H1 (cell line): ENCODE data around the gene TCERG1L. TPM values are rescaled to one million over a fixed set of nuclear protein-coding genes. Genes with fewer than 3 reads are reported as not detected.

ENCODE experiments used
- CTCF ChIA-PET: fragments of 300-600 bp; sonication (Branson Sonifier 250); formaldehyde crosslinking; loops from one replicate; lab custom pipeline; 2021; ENCODE audit not compliant: partially characterized antibody; lab: Charles Lee
- POLR2A ChIA-PET: fragments of 300-600 bp; sonication (Branson Sonifier 250); formaldehyde crosslinking; loops from one replicate; lab custom pipeline; 2021; ENCODE audit warnings: inconsistent platforms; ENCODE audit not compliant: partially characterized antibody; lab: Charles Lee
- DNase-seq, 2 experiments: peaks; one replicate each; pipeline versions ENCODE4 v3.0.0 to v3.0.0-alpha.2; 2010 to 2022; ENCODE audit warnings: low spot score in 2 of 2, low read depth in 1 of 2, mixed read lengths in 1 of 2
- FAIRE-seq: peaks from 2 replicates; lab custom pipeline; 2011; peaks lifted over from hg19 to GRCh38; lab: Jason Lieb, UNC
- H2AFZ ChIP-seq: 2 replicates; pipeline ENCODE4 v1.8.1; 2012; ENCODE audit warnings: low read length, inconsistent platforms
- H2AK5ac ChIP-seq: 2 replicates; pipeline ENCODE4 v1.6.1; 2013; ENCODE audit warnings: low read depth, low read length
- H2BK120ac ChIP-seq: replicated peaks from 2 replicates; pipeline ENCODE3; 2013; ENCODE audit warnings: low read depth, low read length, inconsistent platforms
- H2BK12ac ChIP-seq: 2 replicates; pipeline ENCODE4 v1.6.1; 2013; ENCODE audit warnings: low read depth, low read length
- H2BK15ac ChIP-seq: 2 replicates; pipeline ENCODE4 v1.6.1; 2013; ENCODE audit warnings: low read length
- H2BK20ac ChIP-seq: 2 replicates; pipeline ENCODE4 v1.6.1; 2013; ENCODE audit warnings: low read length
- H2BK5ac ChIP-seq: 2 replicates; pipeline ENCODE4 v1.6.1; 2013; ENCODE audit warnings: low read depth, low read length
- H3K14ac ChIP-seq: 2 replicates; pipeline ENCODE4 v1.6.1; 2013; ENCODE audit warnings: inconsistent platforms; ENCODE audit not compliant: insufficient read length
- H3K18ac ChIP-seq: 2 replicates; pipeline ENCODE4 v1.6.1; 2013; ENCODE audit warnings: low read length; ENCODE audit errors: extremely low read depth
- H3K23ac ChIP-seq: 2 replicates; pipeline ENCODE4 v1.6.1; 2013; ENCODE audit warnings: inconsistent platforms; ENCODE audit not compliant: insufficient read length
- H3K23me2 ChIP-seq: 2 replicates; pipeline ENCODE4 v1.6.1; 2013; ENCODE audit warnings: low read depth, low read length
- H3K27ac ChIP-seq: 2 replicates; pipeline ENCODE4 v1.6.1; 2011; ENCODE audit warnings: low read depth, low read length, inconsistent platforms
- H3K27me3 ChIP-seq, 4 experiments: replicated peaks in 1 of 4; 1 replicate in 1 of 4; 2 replicates in 3 of 4; pipeline versions ENCODE4 v1.6.1 to v1.8.1; 2011 to 2013; ENCODE audit warnings: low read length in 3 of 4, mild to moderate bottlenecking in 3 of 4, inconsistent platforms in 2 of 4, mixed read lengths in 2 of 4, moderate library complexity in 1 of 4; ENCODE audit not compliant: control insufficient read depth in 3 of 4, insufficient read depth in 3 of 4; ENCODE audit errors: extremely low read depth in 1 of 4
- H3K36me3 ChIP-seq, 4 experiments: 2 replicates each; pipeline versions ENCODE4 v1.6.1 to v1.8.1; 2011 to 2013; ENCODE audit warnings: mild to moderate bottlenecking in 4 of 4, low read length in 3 of 4, moderate library complexity in 2 of 4, control low read depth in 1 of 4, inconsistent platforms in 1 of 4; ENCODE audit not compliant: insufficient read depth in 4 of 4, control insufficient read depth in 2 of 4
- H3K4ac ChIP-seq: replicated peaks from 2 replicates; pipeline ENCODE3; 2013; ENCODE audit warnings: low read length, low read depth, mixed read lengths, inconsistent platforms; ENCODE audit not compliant: insufficient read length
- H3K4me1 ChIP-seq, 4 experiments: replicated peaks in 1 of 4; 1 replicate in 1 of 4; 2 replicates in 3 of 4; pipeline versions ENCODE4 v1.6.1 to v1.8.1; 2011 to 2013; ENCODE audit warnings: low read length in 3 of 4, inconsistent platforms in 2 of 4, mixed read lengths in 1 of 4; ENCODE audit not compliant: insufficient read depth in 4 of 4, control insufficient read depth in 3 of 4
- H3K4me2 ChIP-seq, 2 experiments: 2 replicates each; pipeline versions ENCODE4 v1.6.1 to v1.8.1; 2011 to 2013; ENCODE audit warnings: low read depth in 2 of 2, low read length in 2 of 2, control low read depth in 1 of 2, inconsistent platforms in 1 of 2, mild to moderate bottlenecking in 1 of 2; ENCODE audit not compliant: insufficient read depth in 1 of 2
- H3K4me3 ChIP-seq, 4 experiments: fragments of 200-600, 300-600 bp in 1 of 4; sonication (generic), shearing (Covaris generic), sonication (Bioruptor Twin) in 1 of 4; 2 replicates each; pipeline versions ENCODE4 v1.5.1 to v1.8.1; 2011 to 2016; ENCODE audit warnings: low read length in 4 of 4, low read depth in 3 of 4, control low read depth in 2 of 4, inconsistent platforms in 2 of 4, mild to moderate bottlenecking in 2 of 4, mixed read lengths in 1 of 4, moderate library complexity in 1 of 4; ENCODE audit not compliant: insufficient read depth in 2 of 4; ENCODE audit errors: extremely low read depth in 1 of 4
- H3K56ac ChIP-seq: replicated peaks from 2 replicates; pipeline ENCODE3; 2013; ENCODE audit warnings: low read depth, mild to moderate bottlenecking, mixed read lengths, low read length, inconsistent platforms; ENCODE audit not compliant: insufficient read length
- H3K79me1 ChIP-seq: 2 replicates; pipeline ENCODE4 v1.6.1; 2013; ENCODE audit warnings: low read depth, low read length, control low read depth
- H3K79me2 ChIP-seq, 2 experiments: 2 replicates each; pipeline versions ENCODE4 v1.6.1 to v1.8.1; 2012 to 2013; ENCODE audit warnings: low read length in 2 of 2, mild to moderate bottlenecking in 2 of 2, inconsistent platforms in 1 of 2; ENCODE audit not compliant: insufficient read depth in 2 of 2, control insufficient read depth in 1 of 2
- H3K9ac ChIP-seq, 4 experiments: replicated peaks in 1 of 4; 1 replicate in 1 of 4; 2 replicates in 3 of 4; pipeline versions ENCODE4 v1.6.1 to v1.8.1; 2011 to 2013; ENCODE audit warnings: low read depth in 3 of 4, low read length in 3 of 4, control low read depth in 2 of 4, mild to moderate bottlenecking in 2 of 4, moderate library complexity in 2 of 4, inconsistent platforms in 1 of 4; ENCODE audit errors: extremely low read depth in 1 of 4
- H3K9me3 ChIP-seq, 2 experiments: 2 replicates each; pipeline versions ENCODE4 v1.6.1 to v1.8.1; 2012 to 2013; ENCODE audit warnings: mild to moderate bottlenecking in 2 of 2, moderate library complexity in 2 of 2, control low read depth in 1 of 2, inconsistent platforms in 1 of 2, low read depth in 1 of 2, low read length in 1 of 2, mixed read lengths in 1 of 2; ENCODE audit not compliant: insufficient read depth in 2 of 2
- H4K20me1 ChIP-seq, 2 experiments: replicated peaks in 1 of 2; 2 replicates each; pipeline versions ENCODE3 to v1.8.1; 2011 to 2013; ENCODE audit warnings: inconsistent platforms in 2 of 2, low read length in 2 of 2, mild to moderate bottlenecking in 1 of 2; ENCODE audit not compliant: insufficient read depth in 2 of 2, control insufficient read depth in 1 of 2
- H4K5ac ChIP-seq: 2 replicates; pipeline ENCODE4 v1.6.1; 2013; ENCODE audit warnings: low read length, low read depth, mixed read lengths, inconsistent platforms; ENCODE audit not compliant: insufficient read length
- H4K8ac ChIP-seq: 2 replicates; pipeline ENCODE4 v1.8.0; 2013; ENCODE audit warnings: mild to moderate bottlenecking, moderate library complexity, low read length, inconsistent platforms; ENCODE audit not compliant: insufficient read depth; ENCODE audit errors: extremely low read depth
- H4K91ac ChIP-seq: replicated peaks from 2 replicates; pipeline ENCODE3; 2013; ENCODE audit warnings: low read length, mixed read lengths, inconsistent platforms; ENCODE audit not compliant: insufficient read length
- ASH2L ChIP-seq: fragments of 200-600, 300-600 bp; sonication (generic); IDR thresholded peaks from one replicate; pipeline ENCODE4 v1.7.1; 2017; ENCODE audit warnings: low read length
- BACH1 ChIP-seq: IDR thresholded peaks from 2 replicates; pipeline ENCODE4 v1.6.1; 2012; ENCODE audit warnings: low read length, improper control_type of control experiment
- CEBPB ChIP-seq: IDR thresholded peaks from 2 replicates; pipeline ENCODE4 v1.6.1; 2012; ENCODE audit warnings: low read depth, low read length
- HDAC6 ChIP-seq: IDR thresholded peaks from one replicate; pipeline ENCODE4 v1.7.1; 2012; ENCODE audit warnings: low read depth, mild to moderate bottlenecking, inconsistent platforms, low read length, moderate library complexity
- KDM4A ChIP-seq: IDR thresholded peaks from one replicate; pipeline ENCODE4 v1.7.1; 2012; ENCODE audit warnings: low read depth, mild to moderate bottlenecking, moderate library complexity, low read length, inconsistent platforms; ENCODE audit not compliant: severe bottlenecking
- NANOG ChIP-seq: IDR thresholded peaks from 2 replicates; pipeline ENCODE4 v1.6.1; 2011; ENCODE audit warnings: low read length, low read depth, mild to moderate bottlenecking, inconsistent platforms; ENCODE audit not compliant: insufficient read depth, poor library complexity, severe bottlenecking
- PHF8 ChIP-seq: fragments of 200-600 bp; sonication (generic); conservative IDR thresholded peaks from 2 replicates; pipeline ENCODE4 v1.7.1; 2012; ENCODE audit warnings: low read depth, mild to moderate bottlenecking, inconsistent platforms, low read length, moderate library complexity
- RXRA ChIP-seq: IDR thresholded peaks from 2 replicates; pipeline ENCODE4 v1.6.1; 2011; ENCODE audit warnings: low read depth, mild to moderate bottlenecking, low read length, moderate library complexity; ENCODE audit not compliant: insufficient read depth
- TCF12 ChIP-seq: IDR thresholded peaks from 2 replicates; pipeline ENCODE4 v1.6.1; 2011; ENCODE audit warnings: low read depth, mild to moderate bottlenecking, low read length
- WGBS, 2 experiments: shearing (Covaris generic) in 1 of 2; methylation state at CpG; one replicate each; pipeline versions ENCODE4 v1.1.6 to v1.1.7; 2013 to 2015; ENCODE audit warnings: low lambda C conversion rate in 2 of 2, mixed read lengths in 2 of 2, inconsistent platforms in 1 of 2, low coverage in 1 of 2, missing lambda C conversion rate in 1 of 2; ENCODE audit not compliant: insufficient replicate concordance in 2 of 2, insufficient coverage in 1 of 2, insufficient read length in 1 of 2; ENCODE audit errors: extremely low coverage in 1 of 2, missing lambda C conversion rate in 1 of 2; 5-methylcytosine and 5-hydroxymethylcytosine counted together
- polyA plus RNA-seq, 7 experiments: library from polyadenylated mRNA; depleted of rRNA in 3 of 7; stranded (reverse) in 5 of 7; unstranded in 2 of 7; fragments of >200 nt in 5 of 7; fragments of 200-250 nt in 2 of 7; gene quantifications; 1 replicate in 5 of 7; 2 replicates in 1 of 7; 4 replicates in 1 of 7; pipeline versions ENCODE4 v1.2.1 to v1.2.3, GENCODE V29; 2011 to 2013; ENCODE audit warnings: missing spikeins in 2 of 7, mixed read lengths in 2 of 7
- total RNA-seq: library from RNA; stranded (reverse); fragmentation: NEBNext Ultra II Directional; extraction: Animal tissue kit (Norgen Biotek cat#: 25700); gene quantifications from 2 replicates; pipeline ENCODE4 v1.2.1, GENCODE V29; 2021

TCERG1L gene
- total and polyA plus RNA-seq, 2 of the 8 experiments (the other 6 are each of a cell fraction or from before 2014, with no cell fraction given), result 3.9 to 6.9 TPM

GRCh38 chr10:131141207-131141606 is 170.3 kb downstream of the TCERG1L start:
- no peak overlapping the region for H2BK5ac ChIP-seq
- no peaks in the 10 kb centered on the region; the same call in 1 of the 2 replicates for H3K23me2 ChIP-seq
- no peak overlapping the region for H3K9ac ChIP-seq
- H4K91ac ChIP-seq, result no peak overlapping the region
- no peak overlapping the region for H3K4me3 ChIP-seq
- peaks cover 0 to 3% (median 1%) of the 10 kb centered on the region in 4 experiments; a peak in 5 of 7 replicates for H3K4me1 ChIP-seq
- FAIRE-seq, result no peak
- no peak overlapping the region for H2AK5ac ChIP-seq
- H2BK120ac ChIP-seq, result no peak overlapping the region
- H2BK15ac ChIP-seq, result no peak overlapping the region
- H3K4me2 ChIP-seq, result no peak overlapping the region
- H3K27ac ChIP-seq, result no peak overlapping the region
- ChIA-PET POLR2A (interaction anchor here (1.4 kb wide), 1 partner anchor 8 kb away, joined by 3 read pairs; no protein-coding TSS in a partner anchor), CTCF (interaction anchor here (0.6 to 2.7 kb wide), 11 partner anchors 9 to 169 kb away, joined by 3 to 15 read pairs (median 3); no protein-coding TSS in a partner anchor)
- H4K5ac ChIP-seq, result no peak overlapping the region
- no peak for DNase-seq
- H3K9me3 ChIP-seq, result 0 out of 4 replicates have a peak, but pooled peaks cover 0 to 2% of the 10 kb centered on the region in 2 experiments
- H3K4ac ChIP-seq, result no peak overlapping the region
- H3K18ac ChIP-seq, result no peak overlapping the region
- no peak overlapping the region for H2AFZ ChIP-seq
- H2BK20ac ChIP-seq, result no peak overlapping the region
- TF ChIP-seq TCF12 (no peak), KDM4A (no peak), HDAC6 (no peak), ASH2L (no peak), RXRA (no peak), CEBPB (no peak), NANOG (no peak), PHF8 (no peak), BACH1 (no peak)
- TF ChIP-seq, all 59 proteins: peak for 0
- Histone ChIP-seq H4K8ac (no peak overlapping the region; the same call in 1 of the 2 replicates), H4K20me1 (no peaks in the 10 kb centered on the region), H3K79me2 (no peaks in the 10 kb centered on the region), H3K79me1 (no peaks in the 10 kb centered on the region), H2BK12ac (no peak overlapping the region), H3K23ac (no peak overlapping the region), H3K56ac (no peak overlapping the region), H3K14ac (no peak overlapping the region), H3K36me3 (no peaks in the 10 kb centered on the region), H3K27me3 (no peaks in the 10 kb centered on the region)
- WGBS, 2 experiments, result 91% methylated on average over 7 of the region's 7 CpGs; no CpG with 5 or more reads in 1 of the 2 experiments
